H1 (cell line): ENCODE results near the gene SLC23A1. TPM values are rescaled to one million over a fixed set of nuclear protein-coding genes. Genes with fewer than 3 reads are reported as not detected.

Experiments used
- PHF8 ChIP-seq: fragments of 200-600 bp; sonication (generic); conservative IDR thresholded peaks from 2 replicates; pipeline ENCODE4 v1.7.1; 2012; ENCODE audit warnings: low read depth, mild to moderate bottlenecking, inconsistent platforms, low read length, moderate library complexity
- polyA plus RNA-seq, 7 experiments: library from polyadenylated mRNA; depleted of rRNA in 3 of 7; stranded (reverse) in 5 of 7; unstranded in 2 of 7; fragments of >200 nt in 5 of 7; fragments of 200-250 nt in 2 of 7; gene quantifications; 1 replicate in 5 of 7; 2 replicates in 1 of 7; 4 replicates in 1 of 7; pipeline versions ENCODE4 v1.2.1 to v1.2.3, GENCODE V29; 2011 to 2013; ENCODE audit warnings: missing spikeins in 2 of 7, mixed read lengths in 2 of 7
- total RNA-seq: library from RNA; stranded (reverse); fragmentation: NEBNext Ultra II Directional; extraction: Animal tissue kit (Norgen Biotek cat#: 25700); gene quantifications from 2 replicates; pipeline ENCODE4 v1.2.1, GENCODE V29; 2021

SLC23A1 gene
- total and polyA plus RNA-seq, 2 of the 8 experiments (the other 6 are each of a cell fraction or from before 2014, with no cell fraction given): not detected

DNA sequence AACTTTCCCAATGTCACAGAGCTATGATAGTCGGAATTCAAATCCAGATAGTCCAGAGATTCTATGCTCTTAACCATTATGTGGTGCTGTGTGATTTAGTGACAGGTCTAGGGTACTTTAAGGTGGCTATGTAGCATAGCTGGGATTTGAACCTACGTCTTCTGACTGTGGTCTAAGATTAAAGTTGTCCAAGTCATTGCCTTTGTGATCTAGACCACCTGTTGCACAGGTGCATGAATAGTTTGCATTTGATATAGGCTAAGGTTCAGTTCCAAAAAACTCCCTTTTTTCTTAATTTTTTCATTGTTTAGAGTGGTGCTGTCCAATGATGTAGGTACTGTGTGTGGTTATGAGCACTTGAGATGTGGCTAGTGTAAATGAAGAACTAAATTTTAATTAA lies 38.9 kb downstream of the SLC23A1 start (continued):
- no peak for TF ChIP-seq PHF8
- TF ChIP-seq, all 59 proteins: peak for 0
